Stimulated activated memory B cell treated with anti-CD40 and anti-IgM and Interleukin-4, amounts not matched to agents 10 μg/mL and 1 μg/mL and 100 μg/mL, for 72 hours (primary cell): ENCODE data around the gene NSA2.
"Not testable (repeated sequence)": the region's sequence is repeated elsewhere in the genome, so short reads cannot be mapped to it uniquely, and the experiment has no call there.

ENCODE experiments used
- ATAC-seq: fragments of 150-1000 bp; cut with Tn5 transposase; 2 replicates; pipeline ENCODE4 v1.10.0; 2021
- H3K27ac Mint-ChIP-seq: one replicate; pipeline ENCODE4 v1.8.0; 2022; ENCODE audit warnings: mild to moderate bottlenecking, mixed read lengths
- H3K27me3 Mint-ChIP-seq: one replicate; pipeline ENCODE4 v1.8.0; 2022; ENCODE audit warnings: mixed read lengths
- H3K36me3 Mint-ChIP-seq: one replicate; pipeline ENCODE4 v1.8.0; 2022; ENCODE audit warnings: mixed read lengths
- H3K4me1 Mint-ChIP-seq: one replicate; pipeline ENCODE4 v1.8.0; 2022; ENCODE audit warnings: mixed read lengths
- H3K4me3 Mint-ChIP-seq: one replicate; pipeline ENCODE4 v1.8.0; 2022; ENCODE audit warnings: mild to moderate bottlenecking, moderate library complexity, mixed read lengths
- H3K9me3 Mint-ChIP-seq: one replicate; pipeline ENCODE4 v1.8.0; 2022; ENCODE audit warnings: mixed read lengths

NSA2 gene

GRCh38 chr5:74786851-74787250 lies 19.8 kb downstream of the NSA2 start:
- no peaks in the 10 kb centered on the region for H3K27me3 Mint-ChIP-seq
- ATAC-seq, result no peak
- no peak overlapping the region for H3K4me3 Mint-ChIP-seq
- H3K9me3 Mint-ChIP-seq, result no peaks in the 10 kb centered on the region
- no peak overlapping the region for H3K27ac Mint-ChIP-seq
- H3K4me1 Mint-ChIP-seq, result no peaks in the 10 kb centered on the region
- H3K36me3 Mint-ChIP-seq, result peaks cover 1% of the 10 kb centered on the region

- peaks cover 5% of the 10 kb centered on the region for H3K36me3 Mint-ChIP-seq
- H3K27ac Mint-ChIP-seq, result no peak overlapping the region
- H3K4me1 Mint-ChIP-seq, result no peaks in the 10 kb centered on the region
- ATAC-seq, result no peak
- H3K27me3 Mint-ChIP-seq, result no peaks in the 10 kb centered on the region
- H3K9me3 Mint-ChIP-seq, result no peaks in the 10 kb centered on the region
- no peak overlapping the region for H3K4me3 Mint-ChIP-seq
These were observed 20.4 kb downstream of the NSA2 start for GRCh38 chr5:74787424-74787823.

GRCh38 chr5:74791669-74792068 lies 24.6 kb downstream of the NSA2 start:
- not testable (repeated sequence) for H3K27me3 Mint-ChIP-seq, ATAC-seq, H3K9me3 Mint-ChIP-seq, H3K27ac Mint-ChIP-seq, H3K4me3 Mint-ChIP-seq, H3K4me1 Mint-ChIP-seq
- peaks cover 22% of the 10 kb centered on the region for H3K36me3 Mint-ChIP-seq

DNA sequence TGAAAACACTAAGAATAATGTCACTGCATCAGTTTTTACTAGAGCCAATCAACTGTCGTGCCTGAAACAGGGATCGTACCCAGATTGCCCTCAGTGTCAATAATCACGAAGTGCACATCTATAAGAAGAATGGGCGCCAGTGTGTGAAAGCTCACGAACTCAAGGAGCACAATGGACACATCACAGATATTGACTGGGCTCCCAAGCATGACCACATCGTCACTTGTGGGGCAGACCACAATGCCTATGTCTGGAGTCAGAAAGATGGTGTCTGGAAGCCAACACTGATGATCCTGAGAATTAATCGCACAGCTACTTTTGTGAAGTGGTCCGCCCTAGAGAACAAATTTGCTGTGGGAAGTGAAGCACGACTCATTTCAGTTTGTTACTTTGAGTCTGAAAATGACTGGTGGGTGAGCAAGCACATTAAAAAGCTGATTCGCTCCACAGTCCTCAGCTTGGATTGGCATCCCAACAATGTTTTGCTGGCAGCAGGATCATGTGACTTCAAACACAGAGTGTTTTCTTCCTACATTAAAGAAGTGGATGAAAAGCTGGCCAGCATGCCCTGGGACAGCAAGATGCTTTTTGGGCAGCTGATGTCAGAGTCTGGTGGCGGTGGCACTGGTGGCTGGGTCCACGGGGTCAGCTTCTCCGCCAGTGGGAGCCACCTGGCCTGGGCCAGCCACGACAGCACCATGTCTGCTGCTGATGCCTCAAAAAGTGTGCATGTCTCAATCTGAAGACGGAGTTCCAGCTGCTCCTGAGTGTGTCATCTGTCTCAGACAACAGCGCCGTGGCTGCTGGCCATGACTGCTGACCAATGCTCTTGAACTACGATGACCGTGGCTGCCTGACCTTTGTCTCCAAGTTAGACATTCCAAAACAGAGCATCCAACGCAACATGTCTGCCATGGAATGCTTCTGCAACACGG lies 32.2 kb downstream of the NSA2 start:
- no peak for ATAC-seq
- no peak overlapping the region for H3K27ac Mint-ChIP-seq
- H3K27me3 Mint-ChIP-seq, result no peaks in the 10 kb centered on the region
- no peak overlapping the region for H3K4me3 Mint-ChIP-seq
- no peaks in the 10 kb centered on the region for H3K4me1 Mint-ChIP-seq
- no peaks in the 10 kb centered on the region for H3K9me3 Mint-ChIP-seq
- H3K36me3 Mint-ChIP-seq, result peaks cover 6% of the 10 kb centered on the region

DNA sequence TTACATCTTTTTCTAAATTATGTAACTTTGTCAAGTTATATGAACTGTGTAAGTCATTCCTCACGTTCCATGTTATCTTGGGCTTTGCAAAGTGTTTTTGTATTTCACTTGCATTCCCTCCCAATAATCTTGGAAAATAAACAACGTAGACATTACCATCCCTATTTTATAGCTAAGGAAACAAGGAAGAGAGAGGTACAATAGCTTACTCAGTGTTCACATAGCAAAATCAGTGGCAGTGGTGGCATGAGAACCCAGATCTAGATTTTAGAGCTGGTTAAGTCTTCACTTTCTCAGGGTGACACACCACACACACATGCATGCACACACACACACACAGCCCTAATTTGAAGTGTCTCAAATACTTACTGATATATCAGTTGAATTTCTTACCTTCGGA lies 34.1 kb downstream of the NSA2 start:
- H3K27ac Mint-ChIP-seq, result no peak overlapping the region

GRCh38 chr5:74801941-74802340 lies 34.9 kb downstream of the NSA2 start:
- Mint-ChIP-seq H3K27ac (no peak overlapping the region), H3K4me3 (no peak overlapping the region), H3K36me3 (no peaks in the 10 kb centered on the region), H3K4me1 (no peaks in the 10 kb centered on the region), H3K9me3 (no peaks in the 10 kb centered on the region), H3K27me3 (no peaks in the 10 kb centered on the region)
- ATAC-seq, result no peak

More for the DNA sequence above, 34.1 kb downstream of the NSA2 start:
- H3K4me1 Mint-ChIP-seq, result no peaks in the 10 kb centered on the region
- no peaks in the 10 kb centered on the region for H3K27me3 Mint-ChIP-seq
- ATAC-seq, result no peak
- no peak overlapping the region for H3K4me3 Mint-ChIP-seq
- H3K36me3 Mint-ChIP-seq, result no peaks in the 10 kb centered on the region
- no peaks in the 10 kb centered on the region for H3K9me3 Mint-ChIP-seq

GRCh38 chr5:74810915-74811314 lies 43.9 kb downstream of the NSA2 start:
- no peaks in the 10 kb centered on the region for H3K4me1 Mint-ChIP-seq
- H3K9me3 Mint-ChIP-seq, result no peaks in the 10 kb centered on the region
- no peak for ATAC-seq
- H3K27ac Mint-ChIP-seq, result no peak overlapping the region
- H3K4me3 Mint-ChIP-seq, result no peak overlapping the region
- peaks cover 6% of the 10 kb centered on the region for H3K36me3 Mint-ChIP-seq
- H3K27me3 Mint-ChIP-seq, result no peaks in the 10 kb centered on the region

DNA sequence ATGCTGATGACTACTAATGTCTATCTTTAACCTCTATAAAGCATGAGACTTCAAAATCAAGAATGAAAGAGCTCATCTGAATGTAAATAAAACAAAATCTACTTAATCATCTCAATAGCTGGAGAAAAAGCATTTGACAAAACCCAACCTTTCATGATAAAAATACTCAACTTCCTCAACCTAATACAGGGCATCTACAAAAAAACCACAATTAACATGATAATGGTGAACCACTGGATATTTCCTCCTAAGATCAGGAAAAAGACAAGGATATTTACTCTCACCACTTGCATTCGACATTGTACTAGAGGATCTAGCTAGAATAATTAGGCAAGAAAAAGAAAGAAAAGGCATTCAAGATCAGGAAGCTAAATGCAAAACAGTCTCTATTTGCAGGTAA lies 49.8 kb downstream of the NSA2 start:
- ATAC-seq, result no peak
- H3K36me3 Mint-ChIP-seq, result peaks cover 6% of the 10 kb centered on the region
- no peaks in the 10 kb centered on the region for H3K4me1 Mint-ChIP-seq
- no peak overlapping the region for H3K27ac Mint-ChIP-seq
- no peaks in the 10 kb centered on the region for H3K27me3 Mint-ChIP-seq
- H3K9me3 Mint-ChIP-seq, result no peaks in the 10 kb centered on the region
- H3K4me3 Mint-ChIP-seq, result no peak overlapping the region

- H3K27ac Mint-ChIP-seq, result no peak overlapping the region
- no peaks in the 10 kb centered on the region for H3K27me3 Mint-ChIP-seq
- ATAC-seq, result no peak
- H3K4me1 Mint-ChIP-seq, result no peaks in the 10 kb centered on the region
- H3K4me3 Mint-ChIP-seq, result no peak overlapping the region
- H3K9me3 Mint-ChIP-seq, result no peaks in the 10 kb centered on the region
- no peaks in the 10 kb centered on the region for H3K36me3 Mint-ChIP-seq
These were observed 55.2 kb downstream of the NSA2 start for GRCh38 chr5:74822288-74822687.

GRCh38 chr5:74829413-74829812 lies 62.4 kb downstream of the NSA2 start:
- Mint-ChIP-seq H3K27me3 (no peaks in the 10 kb centered on the region), H3K27ac (no peak overlapping the region), H3K36me3 (peaks cover 2% of the 10 kb centered on the region), H3K4me3 (no peak overlapping the region), H3K4me1 (no peaks in the 10 kb centered on the region), H3K9me3 (no peaks in the 10 kb centered on the region)
- ATAC-seq, result no peak
